Bronchial epithelial cell (primary cell): ENCODE results near the gene CHPF. TPM values are rescaled to one million over a fixed set of nuclear protein-coding genes. Genes with fewer than 3 reads are reported as not detected.

ENCODE experiments used
- DNase-seq: peaks from one replicate; pipeline ENCODE4 v3.0.0-alpha.2; 2010; ENCODE audit warnings: low read depth
- FAIRE-seq: peaks from 2 replicates; lab custom pipeline; 2011; peaks lifted over from hg19 to GRCh38; lab: Jason Lieb, UNC
- H3K27me3 ChIP-seq: 2 replicates; pipeline ENCODE4 v1.5.1; 2011; ENCODE audit warnings: low read length; ENCODE audit not compliant: control insufficient read depth, insufficient read depth
- H3K36me3 ChIP-seq: 2 replicates; pipeline ENCODE4 v1.5.1; 2011; ENCODE audit warnings: low read length; ENCODE audit not compliant: control insufficient read depth, insufficient read depth
- H3K4me3 ChIP-seq: 2 replicates; pipeline ENCODE4 v1.5.1; 2011; ENCODE audit warnings: mild to moderate bottlenecking, low read depth, low read length, control low read depth
- CTCF ChIP-seq: IDR thresholded peaks from 2 replicates; pipeline ENCODE4 v1.5.1; 2011; ENCODE audit warnings: mild to moderate bottlenecking, moderate library complexity, low read length, control low read depth, inconsistent platforms; ENCODE audit not compliant: insufficient read depth, severe bottlenecking
- total RNA-seq: library from RNA; depleted of rRNA; stranded (reverse); fragments of >200 nt; gene quantifications from 2 replicates; pipeline ENCODE4 v1.2.1, GENCODE V29; 2014

CHPF gene
- total RNA-seq, 1 donor from 2014 or later: 52.7 TPM

GRCh38 chr2:219497495-219498279, 45.9 kb downstream of the CHPF start:
- Histone ChIP-seq H3K4me3 (peak overlapping the region; percentile 79), H3K36me3 (peaks cover 6% of the 10 kb centered on the region), H3K27me3 (peaks cover 14% of the 10 kb centered on the region)
- DNase-seq (peak; percentile 46), FAIRE-seq (no peak)
- no peak for TF ChIP-seq CTCF

GRCh38 chr2:219496825-219497494, 46.6 kb downstream of the CHPF start:
- Histone ChIP-seq H3K4me3 (no peak overlapping the region), H3K36me3 (peaks cover 2% of the 10 kb centered on the region), H3K27me3 (peaks cover 14% of the 10 kb centered on the region)
- no peak for DNase-seq
- no peak for TF ChIP-seq CTCF
- FAIRE-seq: no peak

- no peak for DNase-seq
- peaks cover 14% of the 10 kb centered on the region for H3K27me3 ChIP-seq
- no peak overlapping the region for H3K4me3 ChIP-seq
- H3K36me3 ChIP-seq: no peaks in the 10 kb centered on the region
- no peak for FAIRE-seq
- no peak for TF ChIP-seq CTCF
Measured at GRCh38 chr2:219496247-219496824, 47.3 kb downstream of the CHPF start.

GRCh38 chr2:219495531-219496122, 48.0 kb downstream of the CHPF start:
- TF ChIP-seq CTCF: peak; percentile 56
- Histone ChIP-seq H3K4me3 (no peak overlapping the region), H3K27me3 (peaks cover 14% of the 10 kb centered on the region), H3K36me3 (no peaks in the 10 kb centered on the region)
- FAIRE-seq: no peak
- peak; percentile 48 for DNase-seq

- no peak overlapping the region for H3K4me3 ChIP-seq
Measured at GRCh38 chr2:219494952-219495530, 48.6 kb downstream of the CHPF start.

More at GRCh38 chr2:219494952-219495530, 48.6 kb downstream of the CHPF start:
- FAIRE-seq (no peak), DNase-seq (no peak)
- Histone ChIP-seq H3K27me3 (peaks cover 14% of the 10 kb centered on the region), H3K36me3 (no peaks in the 10 kb centered on the region)
- no peak for TF ChIP-seq CTCF
